HFF-Myc (cell line): ENCODE measurements around the gene SPCS2.

Experiments used
- DNase-seq: peaks from one replicate; pipeline ENCODE4 v3.0.0-alpha.2; 2011; ENCODE audit warnings: low read depth; ENCODE audit errors: extremely low read depth
- H3K4me3 ChIP-seq: replicated peaks from 2 replicates; pipeline ENCODE4 v1.5.1; 2011; ENCODE audit warnings: low read depth, mild to moderate bottlenecking, control low read depth, low read length
- CTCF ChIP-seq: IDR thresholded peaks from 2 replicates; pipeline ENCODE4 v1.5.1; 2012; ENCODE audit warnings: mild to moderate bottlenecking, low read depth, low read length, control low read depth; ENCODE audit errors: missing control alignments

SPCS2 gene

GRCh38 chr11:74925281-74925680, 23.8 kb upstream of the SPCS2 start:
- no peak for DNase-seq
- no peak overlapping the region for H3K4me3 ChIP-seq
- no peak for TF ChIP-seq CTCF

- peak; percentile 83 for DNase-seq
- TF ChIP-seq CTCF, result no peak
- no peak overlapping the region for H3K4me3 ChIP-seq
These were observed 22.6 kb upstream of the SPCS2 start for GRCh38 chr11:74926304-74927030.

DNA sequence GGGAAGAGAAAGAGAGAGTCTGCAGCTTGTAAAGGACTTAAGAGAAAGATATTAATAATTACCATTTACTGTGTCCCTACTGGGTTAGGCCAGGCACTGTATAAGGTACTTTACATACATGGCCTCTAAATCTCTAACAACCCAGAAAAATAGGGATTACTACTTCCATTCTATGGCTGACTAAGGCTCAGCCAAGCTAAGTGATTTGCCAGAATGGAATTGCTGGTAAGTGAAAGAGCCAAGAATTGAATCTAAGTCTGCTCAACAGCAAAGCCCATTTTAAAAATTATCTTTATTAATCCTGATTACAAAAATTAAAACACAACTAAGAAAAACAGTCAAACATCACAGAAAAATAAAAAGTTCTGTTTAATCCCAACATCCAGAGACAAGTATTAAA, 21.6 kb upstream of the SPCS2 start:
- DNase-seq, result no peak
- no peak for TF ChIP-seq CTCF
- no peak overlapping the region for H3K4me3 ChIP-seq

- peak; percentile 90 for DNase-seq
- peak; percentile 85 for TF ChIP-seq CTCF
- H3K4me3 ChIP-seq, result no peak overlapping the region
These were observed 19.4 kb upstream of the SPCS2 start for GRCh38 chr11:74929431-74930363.

DNA sequence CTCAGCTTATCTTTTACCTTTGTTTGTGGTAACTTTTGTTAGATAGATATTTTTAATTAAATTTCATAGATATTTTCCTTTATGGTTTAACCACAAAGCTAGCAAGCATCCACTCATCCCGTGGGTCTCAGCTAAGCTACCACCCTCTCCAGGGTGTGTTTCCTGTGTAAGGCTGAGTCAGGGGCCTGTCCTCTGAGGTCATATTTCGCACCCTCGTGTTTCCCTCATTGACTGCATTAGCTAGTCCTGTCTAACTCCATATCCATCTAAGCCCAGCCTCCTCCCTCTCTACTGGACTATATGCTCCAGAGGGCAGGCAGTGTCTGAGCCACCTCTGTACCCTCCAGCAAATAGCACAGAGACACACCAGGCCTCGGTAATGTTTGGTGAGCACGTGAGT, 16.9 kb upstream of the SPCS2 start:
- H3K4me3 ChIP-seq, result no peak overlapping the region
- DNase-seq, result no peak
- no peak for TF ChIP-seq CTCF

DNA sequence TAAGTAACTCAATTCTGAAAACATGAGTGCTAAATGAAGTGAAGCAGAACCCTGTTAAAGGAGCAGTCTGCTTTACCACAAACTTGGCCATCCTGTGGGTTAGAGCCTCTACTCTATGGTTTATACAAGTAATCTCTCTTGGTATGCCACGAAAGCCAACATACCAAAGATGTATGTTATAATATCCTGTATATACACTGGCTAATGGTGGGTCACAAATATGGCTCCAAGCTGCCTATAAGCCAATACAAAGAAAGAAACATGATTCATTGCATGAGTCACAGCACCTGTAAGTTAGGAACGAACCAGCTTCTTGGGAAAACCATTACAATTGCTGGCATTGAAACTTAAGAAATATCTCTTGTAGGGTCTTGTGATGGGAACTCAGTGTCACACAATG, 16.3 kb upstream of the SPCS2 start:
- no peak for DNase-seq
- no peak for TF ChIP-seq CTCF

More for the DNA sequence above, 16.3 kb upstream of the SPCS2 start:
- H3K4me3 ChIP-seq, result no peak overlapping the region
